GM12878 (cell line): ENCODE data around the gene MMAA.

Experiments
- ATF2 ChIP-seq: IDR thresholded peaks from 2 replicates; pipeline ENCODE4 v1.6.1; 2012; ENCODE audit warnings: low read length, inconsistent platforms
- ATF7 ChIP-seq: fragments of 450-650 bp; IDR thresholded peaks from 2 replicates; pipeline ENCODE4 v1.6.1; 2016; ENCODE audit warnings: low read depth, mild to moderate bottlenecking
- BACH1 ChIP-seq: fragments of 450-650 bp; IDR thresholded peaks from 2 replicates; pipeline ENCODE4 v1.6.1; 2017; ENCODE audit warnings: mild to moderate bottlenecking, borderline replicate concordance
- CEBPB ChIP-seq, 2 experiments: fragments of 150-350 bp in 1 of 2; IDR thresholded peaks; 2 replicates each; pipeline ENCODE4 v1.6.1; 2012 to 2014; ENCODE audit warnings: low read depth in 2 of 2, low read length in 2 of 2, borderline replicate concordance in 1 of 2, inconsistent platforms in 1 of 2
- CTCF ChIP-seq, 3 experiments: IDR thresholded peaks in 2 of 3; conservative IDR thresholded peaks in 1 of 3; 2 replicates each; pipeline ENCODE4 v1.5.1; 2011; ENCODE audit warnings: low read depth in 3 of 3, low read length in 3 of 3, mild to moderate bottlenecking in 3 of 3, control low read depth in 2 of 3, moderate library complexity in 2 of 3, inconsistent platforms in 1 of 3, mixed read lengths in 1 of 3; ENCODE audit not compliant: control insufficient read depth in 2 of 3, insufficient read depth in 1 of 3; ENCODE audit errors: extremely low read depth in 1 of 3
- EZH2 ChIP-seq: IDR thresholded peaks from 2 replicates; pipeline ENCODE4 v1.6.1; 2012; ENCODE audit warnings: low read depth, mild to moderate bottlenecking, control low read depth, inconsistent platforms, low read length, borderline replicate concordance; ENCODE audit not compliant: control insufficient read depth
- JUND ChIP-seq: IDR thresholded peaks from 2 replicates; pipeline ENCODE4 v1.6.1; 2012; ENCODE audit warnings: low read depth, mild to moderate bottlenecking, low read length, improper control_type of control experiment, moderate library complexity
- LARP7 ChIP-seq: fragments of 450-650 bp; IDR thresholded peaks from 2 replicates; pipeline ENCODE4 v1.6.1; 2017; ENCODE audit warnings: mild to moderate bottlenecking
- NR2C2 ChIP-seq: IDR thresholded peaks from 2 replicates; pipeline ENCODE4 v1.6.1; 2011; ENCODE audit warnings: borderline replicate concordance, low read depth; ENCODE audit not compliant: control insufficient read depth, insufficient read length
- RFX5 ChIP-seq: IDR thresholded peaks from 2 replicates; pipeline ENCODE4 v1.6.1; 2011; ENCODE audit warnings: low read depth, low read length, improper control_type of control experiment
- SIX5 ChIP-seq: IDR thresholded peaks from 2 replicates; pipeline ENCODE4 v1.6.1; 2011; ENCODE audit warnings: mild to moderate bottlenecking, low read depth, low read length, moderate library complexity; ENCODE audit not compliant: severe bottlenecking
- ZBTB33 ChIP-seq: fragments of 450-650 bp; IDR thresholded peaks from 2 replicates; pipeline ENCODE4 v1.6.1; 2017; ENCODE audit warnings: mild to moderate bottlenecking
- ZZZ3 ChIP-seq: IDR thresholded peaks from 2 replicates; pipeline ENCODE4 v1.6.1; 2011; ENCODE audit warnings: low read depth; ENCODE audit not compliant: control insufficient read depth, insufficient read length

GRCh38 chr4:145609481-145610427, 9.4 kb upstream of the MMAA start:
- TF ChIP-seq NR2C2 = no peak
- TF ChIP-seq ATF2 = no peak
- no peak for TF ChIP-seq JUND
- TF ChIP-seq ZBTB33 = no peak
- peak; percentile 72 to 83 (median 82) for TF ChIP-seq CTCF (IDR thresholded peaks at IDR 0.05 in 2 of 3, conservative IDR thresholded peaks at IDR 0.05 in 1 of 3; ENCODE audit: control insufficient read depth in 2 of 3, extremely low read depth in 1 of 3, insufficient read depth in 1 of 3, low read depth in 3 of 3, low read length in 3 of 3)
- no peak for TF ChIP-seq ZZZ3
- no peak for TF ChIP-seq EZH2
- TF ChIP-seq RFX5 = no peak
- TF ChIP-seq ATF7 = no peak
- no peak for TF ChIP-seq CEBPB (IDR thresholded peaks at IDR 0.05; ENCODE audit: borderline replicate concordance in 1 of 2, low read depth in 2 of 2, low read length in 2 of 2)
- TF ChIP-seq LARP7 = no peak
- TF ChIP-seq BACH1 = no peak
- TF ChIP-seq SIX5 = no peak
